ENCODE measurements around the gene RNF148. TPM values are rescaled to one million over a fixed set of nuclear protein-coding genes. Genes with fewer than 3 reads are reported as not detected.

Gene RNF148
- polyA plus RNA-seq, 1 experiment, result not detected

- CTCF ChIA-PET, result no interaction called here
These were observed 26.3 kb downstream of the RNF148 start for GRCh38 chr7:122676466-122676865.

DNA sequence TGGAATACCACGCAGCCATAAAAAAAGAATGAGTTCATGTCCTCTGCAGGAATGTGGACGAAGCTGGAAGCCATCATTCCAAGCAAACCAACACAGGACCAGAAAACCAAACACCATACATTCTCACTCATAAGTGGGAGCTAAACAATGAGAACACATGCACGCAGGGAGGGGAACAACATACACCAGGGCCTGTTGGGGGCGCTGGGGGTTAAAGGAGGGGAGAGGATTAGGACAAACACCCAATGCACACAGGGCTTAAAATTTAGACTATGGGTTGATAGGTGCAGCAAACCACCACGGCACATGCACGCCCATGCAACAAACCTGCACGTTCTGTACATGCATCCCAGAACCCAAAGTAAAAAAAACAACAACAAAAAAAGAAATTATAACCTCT lies 27.1 kb downstream of the RNF148 start:
- ChIA-PET POLR2A (no interaction called here), CTCF (no interaction called here)
- DNase-seq (ENCODE audit: low read depth), result no peak
- no peaks in the 10 kb centered on the region for H3K27me3 ChIP-seq (ENCODE audit: control insufficient read depth, insufficient read depth, low read length)
- no peak for TF ChIP-seq CTCF (IDR thresholded peaks at IDR 0.05; ENCODE audit: insufficient read depth, low read depth, low read length)
- H3K4me3 ChIP-seq (ENCODE audit: low read depth, low read length), result no peak overlapping the region
- no peaks in the 10 kb centered on the region for H3K36me3 ChIP-seq (ENCODE audit: control insufficient read depth, insufficient read depth, low read length)

More at GRCh38 chr7:122676466-122676865, 26.3 kb downstream of the RNF148 start:
- no peak for TF ChIP-seq CTCF (IDR thresholded peaks at IDR 0.05; ENCODE audit: insufficient read depth, low read depth, low read length)
- DNase-seq (ENCODE audit: low read depth), result no peak
- Histone ChIP-seq H3K36me3 (ENCODE audit: control insufficient read depth, insufficient read depth, low read length) (no peaks in the 10 kb centered on the region), H3K27me3 (ENCODE audit: control insufficient read depth, insufficient read depth, low read length) (no peaks in the 10 kb centered on the region), H3K4me3 (ENCODE audit: low read depth, low read length) (no peak overlapping the region)
- POLR2A ChIA-PET, result no interaction called here

- Histone ChIP-seq H3K36me3 (ENCODE audit: control insufficient read depth, insufficient read depth, low read length) (no peaks in the 10 kb centered on the region), H3K4me3 (ENCODE audit: low read depth, low read length) (no peak overlapping the region), H3K27me3 (ENCODE audit: control insufficient read depth, insufficient read depth, low read length) (no peaks in the 10 kb centered on the region)
- CTCF ChIA-PET, result no interaction called here
- no peak for TF ChIP-seq CTCF (IDR thresholded peaks at IDR 0.05; ENCODE audit: insufficient read depth, low read depth, low read length)
- POLR2A ChIA-PET, result no interaction called here
- DNase-seq (ENCODE audit: low read depth), result no peak
These were observed 27.7 kb downstream of the RNF148 start for GRCh38 chr7:122675011-122675410.

DNA sequence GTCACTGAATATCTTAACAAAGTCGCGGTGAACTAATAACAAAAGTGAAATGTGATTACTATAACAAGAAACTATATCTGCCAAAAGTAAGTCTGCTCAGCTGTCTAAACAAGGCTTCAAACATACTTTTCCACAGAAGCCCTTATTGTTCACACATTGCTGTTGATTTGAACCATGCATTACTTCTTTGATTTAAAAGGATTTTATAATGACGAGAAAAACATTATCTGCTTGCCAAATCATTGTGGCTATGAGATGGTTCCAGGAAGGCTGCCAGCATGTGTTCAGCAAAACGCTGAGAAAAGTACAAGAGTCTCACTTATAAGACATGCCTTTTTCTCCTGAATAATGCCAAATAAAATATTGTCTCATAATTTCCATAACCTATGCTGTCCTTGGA lies 28.2 kb downstream of the RNF148 start:
- ChIA-PET POLR2A (no interaction called here), CTCF (no interaction called here)
- Histone ChIP-seq H3K4me3 (ENCODE audit: low read depth, low read length) (no peak overlapping the region), H3K27me3 (ENCODE audit: control insufficient read depth, insufficient read depth, low read length) (no peaks in the 10 kb centered on the region), H3K36me3 (ENCODE audit: control insufficient read depth, insufficient read depth, low read length) (no peaks in the 10 kb centered on the region)
- no peak for TF ChIP-seq CTCF (IDR thresholded peaks at IDR 0.05; ENCODE audit: insufficient read depth, low read depth, low read length)
- no peak for DNase-seq (ENCODE audit: low read depth)

- DNase-seq (ENCODE audit: low read depth), result no peak
- no peaks in the 10 kb centered on the region for H3K36me3 ChIP-seq (ENCODE audit: control insufficient read depth, insufficient read depth, low read length)
- TF ChIP-seq CTCF (IDR thresholded peaks at IDR 0.05; ENCODE audit: insufficient read depth, low read depth, low read length), result no peak
- ChIA-PET CTCF (no interaction called here), POLR2A (no interaction called here)
- no peak overlapping the region for H3K4me3 ChIP-seq (ENCODE audit: low read depth, low read length)
- no peaks in the 10 kb centered on the region for H3K27me3 ChIP-seq (ENCODE audit: control insufficient read depth, insufficient read depth, low read length)
These were observed 28.8 kb downstream of the RNF148 start for GRCh38 chr7:122673951-122674350.
